SU-DHL-6 (cell line): ENCODE results near the gene DAAM1.

Experiments
- H2AFZ ChIP-seq: fragments of 200-600 bp; sonication (generic); 2 replicates; pipeline ENCODE4 v1.6.1; 2014; ENCODE audit warnings: low read depth, mild to moderate bottlenecking, moderate library complexity, mixed read lengths, antibody characterized with exemption, low read length; ENCODE audit not compliant: severe bottlenecking
- H3F3A ChIP-seq: fragments of 200-600 bp; shearing (Covaris generic); 2 replicates; pipeline ENCODE4 v1.6.0; 2016; ENCODE audit warnings: antibody characterized with exemption, mild to moderate bottlenecking; ENCODE audit not compliant: insufficient read depth
- H3K27ac ChIP-seq: fragments of 200-600 bp; sonication (generic); 2 replicates; pipeline ENCODE4 v1.5.1; 2016; ENCODE audit warnings: low read depth, mild to moderate bottlenecking, low read length, moderate library complexity, mixed read lengths
- H3K27me3 ChIP-seq: fragments of 200-600 bp; sonication (generic), shearing (Covaris generic); 2 replicates; pipeline ENCODE4 v1.6.0; 2014; ENCODE audit warnings: mild to moderate bottlenecking, low read length
- H3K36me3 ChIP-seq: fragments of 200-600 bp; sonication (generic); 2 replicates; pipeline ENCODE4 v1.6.1; 2014; ENCODE audit warnings: mild to moderate bottlenecking, low read length, mixed read lengths
- H3K4me2 ChIP-seq: fragments of 300-600, 200-600 bp; shearing (Covaris generic), sonication (generic); 2 replicates; pipeline ENCODE4 v1.6.0; 2014; ENCODE audit warnings: low read length, low read depth, mild to moderate bottlenecking; ENCODE audit not compliant: poor library complexity, severe bottlenecking
- H3K4me3 ChIP-seq: fragments of 200-600 bp; sonication (generic); 2 replicates; pipeline ENCODE4 v1.5.1; 2014; ENCODE audit warnings: antibody characterized with exemption, low read length, mild to moderate bottlenecking, mixed read lengths; ENCODE audit not compliant: insufficient read depth, poor library complexity, severe bottlenecking
- H3K79me2 ChIP-seq: fragments of 200-600 bp; sonication (generic); 2 replicates; pipeline ENCODE4 v1.6.1; 2014; ENCODE audit warnings: mild to moderate bottlenecking, low read length, moderate library complexity; ENCODE audit not compliant: insufficient read depth
- H3K9ac ChIP-seq: fragments of 200-600 bp; sonication (generic); 2 replicates; pipeline ENCODE4 v1.7.0; 2014; ENCODE audit warnings: mild to moderate bottlenecking, low read length
- H3K9me2 ChIP-seq: fragments of 200-600 bp; sonication (generic); replicated peaks from 2 replicates; pipeline ENCODE4 v1.6.1; 2014; ENCODE audit warnings: low read length; ENCODE audit not compliant: insufficient read depth
- H3K9me3 ChIP-seq: fragments of 200-600 bp; sonication (generic); 2 replicates; pipeline ENCODE4 v1.6.1; 2014; ENCODE audit warnings: low read length, mixed read lengths; ENCODE audit not compliant: insufficient read depth
- H4K20me1 ChIP-seq: fragments of 200-600 bp; sonication (generic); 2 replicates; pipeline ENCODE4 v1.6.1; 2014; ENCODE audit warnings: low read depth, mild to moderate bottlenecking, antibody characterized with exemption, low read length, moderate library complexity, mixed read lengths
- EZH2phosphoT487 ChIP-seq: fragments of 200-600 bp; sonication (generic), shearing (Covaris generic); conservative IDR thresholded peaks from 2 replicates; pipeline ENCODE4 v1.6.1; 2018; ENCODE audit warnings: mild to moderate bottlenecking, antibody characterized with exemption, low read length, moderate library complexity, mixed read lengths
- TF ChIP-seq, protein P1 (sequence below): fragments of 200-600 bp; sonication (generic); IDR thresholded peaks from one replicate; pipeline ENCODE4 v1.5.1; 2017; ENCODE audit warnings: antibody characterized with exemption, mild to moderate bottlenecking, low read length, moderate library complexity; ENCODE audit not compliant: insufficient read depth, poor library complexity, severe bottlenecking

Gene DAAM1

DNA sequence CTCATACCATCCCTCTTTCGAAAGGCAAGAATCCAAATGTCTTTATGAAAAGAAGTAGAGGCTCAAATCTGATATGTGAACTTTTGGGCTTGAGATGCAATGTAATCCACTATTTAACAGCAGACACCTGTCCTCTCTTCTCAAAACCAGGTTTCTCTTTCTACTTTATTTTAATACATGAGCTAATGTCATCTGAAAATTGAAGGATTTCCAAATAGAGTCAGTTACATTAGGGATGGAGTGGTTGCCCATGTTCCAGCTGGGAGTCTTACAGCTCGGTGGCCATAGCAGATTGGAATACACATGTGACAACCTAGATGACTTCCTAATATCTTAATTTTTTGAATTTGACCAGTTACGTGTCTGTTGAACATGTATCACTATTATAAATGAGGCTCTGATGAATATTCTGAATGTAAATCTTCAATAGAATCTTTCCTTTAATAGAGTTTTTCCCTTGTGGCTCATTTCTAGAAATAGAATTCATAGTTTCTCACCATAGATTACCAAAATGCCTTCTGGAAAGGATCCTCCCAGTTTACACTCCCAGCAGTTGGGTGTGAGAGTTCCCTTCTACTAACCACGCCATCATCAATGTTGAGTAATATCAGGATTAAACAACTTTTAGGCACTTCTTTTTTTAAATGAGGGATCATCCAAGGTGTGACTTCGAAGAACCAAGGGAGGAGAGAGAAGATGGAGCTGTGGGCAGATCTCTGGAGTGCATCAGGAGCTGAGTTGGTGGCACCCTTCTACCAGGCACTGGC lies 227.6 kb downstream of the DAAM1 start:
- no peak overlapping the region for H3K9ac ChIP-seq
- H3K79me2 ChIP-seq: no peaks in the 10 kb centered on the region
- no peak overlapping the region for H2AFZ ChIP-seq
- H3F3A ChIP-seq: no peaks in the 10 kb centered on the region
- no peak for TF ChIP-seq EZH2phosphoT487
- TF ChIP-seq, protein P1, sequence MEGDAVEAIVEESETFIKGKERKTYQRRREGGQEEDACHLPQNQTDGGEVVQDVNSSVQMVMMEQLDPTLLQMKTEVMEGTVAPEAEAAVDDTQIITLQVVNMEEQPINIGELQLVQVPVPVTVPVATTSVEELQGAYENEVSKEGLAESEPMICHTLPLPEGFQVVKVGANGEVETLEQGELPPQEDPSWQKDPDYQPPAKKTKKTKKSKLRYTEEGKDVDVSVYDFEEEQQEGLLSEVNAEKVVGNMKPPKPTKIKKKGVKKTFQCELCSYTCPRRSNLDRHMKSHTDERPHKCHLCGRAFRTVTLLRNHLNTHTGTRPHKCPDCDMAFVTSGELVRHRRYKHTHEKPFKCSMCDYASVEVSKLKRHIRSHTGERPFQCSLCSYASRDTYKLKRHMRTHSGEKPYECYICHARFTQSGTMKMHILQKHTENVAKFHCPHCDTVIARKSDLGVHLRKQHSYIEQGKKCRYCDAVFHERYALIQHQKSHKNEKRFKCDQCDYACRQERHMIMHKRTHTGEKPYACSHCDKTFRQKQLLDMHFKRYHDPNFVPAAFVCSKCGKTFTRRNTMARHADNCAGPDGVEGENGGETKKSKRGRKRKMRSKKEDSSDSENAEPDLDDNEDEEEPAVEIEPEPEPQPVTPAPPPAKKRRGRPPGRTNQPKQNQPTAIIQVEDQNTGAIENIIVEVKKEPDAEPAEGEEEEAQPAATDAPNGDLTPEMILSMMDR: no peak
- no peaks in the 10 kb centered on the region for H3K36me3 ChIP-seq
- no peak overlapping the region for H3K4me2 ChIP-seq
- no peaks in the 10 kb centered on the region for H4K20me1 ChIP-seq
- H3K9me2 ChIP-seq: no peaks in the 10 kb centered on the region
- no peaks in the 10 kb centered on the region for H3K9me3 ChIP-seq
- H3K27ac ChIP-seq: no peak overlapping the region
- no peaks in the 10 kb centered on the region for H3K27me3 ChIP-seq
- H3K4me3 ChIP-seq: no peak overlapping the region

DNA sequence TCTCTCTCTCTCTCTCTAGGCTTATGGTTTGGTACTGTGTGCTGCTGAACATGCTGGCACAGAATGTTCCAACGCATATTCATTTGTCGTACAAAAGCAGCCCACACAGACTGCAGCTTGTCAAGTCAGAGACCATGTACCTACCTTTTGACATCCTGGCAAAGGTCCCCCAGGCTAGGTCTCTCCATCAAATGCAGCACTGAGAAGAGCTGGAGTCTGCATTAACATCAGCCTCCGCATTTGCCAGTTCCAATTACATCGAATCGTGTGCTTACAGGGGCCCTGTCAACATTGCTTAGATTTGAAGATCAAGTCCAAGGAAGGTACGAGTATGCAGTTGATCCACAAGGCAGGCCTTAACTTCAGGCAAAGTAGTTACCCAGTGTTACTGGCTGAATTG lies 228.8 kb downstream of the DAAM1 start:
- no peaks in the 10 kb centered on the region for H3K9me2 ChIP-seq
- no peak overlapping the region for H3K4me3 ChIP-seq
- no peak overlapping the region for H2AFZ ChIP-seq
- H3K36me3 ChIP-seq: no peaks in the 10 kb centered on the region
- H3K27me3 ChIP-seq: no peaks in the 10 kb centered on the region
- H3K9me3 ChIP-seq: no peaks in the 10 kb centered on the region
- H3K27ac ChIP-seq: no peak overlapping the region
- TF ChIP-seq, protein P1: no peak
- TF ChIP-seq EZH2phosphoT487: no peak
- no peak overlapping the region for H3K4me2 ChIP-seq
- H3K79me2 ChIP-seq: no peaks in the 10 kb centered on the region
- no peak overlapping the region for H3K9ac ChIP-seq
- H3F3A ChIP-seq: no peaks in the 10 kb centered on the region
- no peaks in the 10 kb centered on the region for H4K20me1 ChIP-seq

GRCh38 chr14:59419303-59419702 lies 230.8 kb downstream of the DAAM1 start:
- H3F3A ChIP-seq: no peaks in the 10 kb centered on the region
- no peak for TF ChIP-seq EZH2phosphoT487
- TF ChIP-seq, protein P1: no peak
- no peaks in the 10 kb centered on the region for H3K9me2 ChIP-seq
- H4K20me1 ChIP-seq: no peaks in the 10 kb centered on the region
- no peaks in the 10 kb centered on the region for H3K9me3 ChIP-seq
- no peak overlapping the region for H3K27ac ChIP-seq
- H3K36me3 ChIP-seq: no peaks in the 10 kb centered on the region
- H2AFZ ChIP-seq: no peak overlapping the region
- no peaks in the 10 kb centered on the region for H3K27me3 ChIP-seq
- H3K79me2 ChIP-seq: no peaks in the 10 kb centered on the region
- no peak overlapping the region for H3K4me3 ChIP-seq
- no peak overlapping the region for H3K4me2 ChIP-seq
- H3K9ac ChIP-seq: no peak overlapping the region
